Thoracic aorta (tissue), 2 donors: ENCODE measurements around the gene ARMC9. TPM values are rescaled to one million over a fixed set of nuclear protein-coding genes. Genes with fewer than 3 reads are reported as not detected.
"Not testable (repeated sequence)": the region's sequence is repeated elsewhere in the genome, so short reads cannot be mapped to it uniquely, and the experiment has no call there.

Source experiments
- ATAC-seq: fragments of 150-250 bp; one replicate; pipeline ENCODE4 v1.8.0; 2017; ENCODE audit warnings: low read depth; ENCODE audit not compliant: insufficient number of reproducible peaks, low FRiP score
- DNase-seq: peaks from one replicate; pipeline ENCODE4 v3.0.0-alpha.2; 2020; ENCODE audit warnings: low spot score
- H3K27ac ChIP-seq, 2 donors: fragments of 200-600 bp; sonication (generic); 1 replicate in 1 of 2; 2 replicates in 1 of 2; pipeline ENCODE4 v1.5.1; 2016; ENCODE audit warnings: mild to moderate bottlenecking in 2 of 2, moderate library complexity in 2 of 2
- H3K27me3 ChIP-seq: fragments of 200-600 bp; sonication (generic); replicated peaks from 2 replicates; pipeline ENCODE4 v1.6.0; 2016; ENCODE audit warnings: mild to moderate bottlenecking; ENCODE audit not compliant: insufficient read depth
- H3K36me3 ChIP-seq: fragments of 200-600 bp; sonication (generic); one replicate; pipeline ENCODE4 v1.5.1; 2016
- H3K4me1 ChIP-seq, 2 donors: fragments of 200-600 bp; sonication (generic); 1 replicate in 1 of 2; 2 replicates in 1 of 2; pipeline versions ENCODE4 v1.5.1 to v1.6.0; 2016; ENCODE audit warnings: low read depth in 2 of 2, mild to moderate bottlenecking in 1 of 2; ENCODE audit not compliant: control insufficient read depth in 1 of 2
- H3K4me3 ChIP-seq: fragments of 200-600 bp; sonication (generic); 2 replicates; pipeline ENCODE4 v1.5.1; 2016; ENCODE audit warnings: mild to moderate bottlenecking
- H3K9me3 ChIP-seq: fragments of 200-600 bp; sonication (generic); 2 replicates; pipeline ENCODE4 v1.5.1; 2016
- total RNA-seq, 2 donors: library from RNA; depleted of rRNA; stranded (reverse); fragments of >200 nt; gene quantifications; one replicate each; pipeline versions ENCODE4 v1.1.0 to v1.2.3, GENCODE V29; 2016
- TF ChIP-seq, protein P1 (sequence below): fragments of 200-600 bp; sonication (generic); IDR thresholded peaks from one replicate; pipeline ENCODE4 v1.5.1; 2019; ENCODE audit warnings: antibody characterized with exemption

The ARMC9 gene
- total RNA-seq, 2 donors from 2014 or later = 68.5 to 103 TPM

DNA sequence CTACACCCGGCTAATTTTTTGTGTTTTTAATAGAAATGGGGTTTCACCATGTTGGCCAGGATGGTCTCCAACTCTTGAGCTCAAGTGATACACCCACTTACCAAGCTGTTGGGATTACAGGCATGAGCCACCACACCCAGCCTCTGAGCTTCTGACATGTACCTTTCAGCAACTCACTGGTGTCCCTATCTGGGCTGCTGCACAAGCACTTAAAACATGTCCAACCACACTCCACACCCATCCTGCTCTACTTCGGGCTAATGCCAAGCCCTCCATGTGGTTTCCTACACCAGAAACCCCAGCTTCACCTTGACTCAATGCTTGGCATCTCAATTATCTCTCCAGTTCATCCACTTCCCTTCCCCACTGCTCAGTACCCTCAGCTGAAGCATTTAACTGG, 22.4 kb upstream of the ARMC9 start:
- Histone ChIP-seq H3K4me3 (no peak overlapping the region), H3K9me3 (no peaks in the 10 kb centered on the region), H3K27ac (no peak overlapping the region), H3K36me3 (peaks cover 16% of the 10 kb centered on the region), H3K4me1 (peaks cover 9 to 13% of the 10 kb centered on the region in 2 donors), H3K27me3 (no peaks in the 10 kb centered on the region)
- DNase-seq = no peak
- TF ChIP-seq, protein P1, sequence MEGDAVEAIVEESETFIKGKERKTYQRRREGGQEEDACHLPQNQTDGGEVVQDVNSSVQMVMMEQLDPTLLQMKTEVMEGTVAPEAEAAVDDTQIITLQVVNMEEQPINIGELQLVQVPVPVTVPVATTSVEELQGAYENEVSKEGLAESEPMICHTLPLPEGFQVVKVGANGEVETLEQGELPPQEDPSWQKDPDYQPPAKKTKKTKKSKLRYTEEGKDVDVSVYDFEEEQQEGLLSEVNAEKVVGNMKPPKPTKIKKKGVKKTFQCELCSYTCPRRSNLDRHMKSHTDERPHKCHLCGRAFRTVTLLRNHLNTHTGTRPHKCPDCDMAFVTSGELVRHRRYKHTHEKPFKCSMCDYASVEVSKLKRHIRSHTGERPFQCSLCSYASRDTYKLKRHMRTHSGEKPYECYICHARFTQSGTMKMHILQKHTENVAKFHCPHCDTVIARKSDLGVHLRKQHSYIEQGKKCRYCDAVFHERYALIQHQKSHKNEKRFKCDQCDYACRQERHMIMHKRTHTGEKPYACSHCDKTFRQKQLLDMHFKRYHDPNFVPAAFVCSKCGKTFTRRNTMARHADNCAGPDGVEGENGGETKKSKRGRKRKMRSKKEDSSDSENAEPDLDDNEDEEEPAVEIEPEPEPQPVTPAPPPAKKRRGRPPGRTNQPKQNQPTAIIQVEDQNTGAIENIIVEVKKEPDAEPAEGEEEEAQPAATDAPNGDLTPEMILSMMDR = no peak
- no peak for ATAC-seq

DNA sequence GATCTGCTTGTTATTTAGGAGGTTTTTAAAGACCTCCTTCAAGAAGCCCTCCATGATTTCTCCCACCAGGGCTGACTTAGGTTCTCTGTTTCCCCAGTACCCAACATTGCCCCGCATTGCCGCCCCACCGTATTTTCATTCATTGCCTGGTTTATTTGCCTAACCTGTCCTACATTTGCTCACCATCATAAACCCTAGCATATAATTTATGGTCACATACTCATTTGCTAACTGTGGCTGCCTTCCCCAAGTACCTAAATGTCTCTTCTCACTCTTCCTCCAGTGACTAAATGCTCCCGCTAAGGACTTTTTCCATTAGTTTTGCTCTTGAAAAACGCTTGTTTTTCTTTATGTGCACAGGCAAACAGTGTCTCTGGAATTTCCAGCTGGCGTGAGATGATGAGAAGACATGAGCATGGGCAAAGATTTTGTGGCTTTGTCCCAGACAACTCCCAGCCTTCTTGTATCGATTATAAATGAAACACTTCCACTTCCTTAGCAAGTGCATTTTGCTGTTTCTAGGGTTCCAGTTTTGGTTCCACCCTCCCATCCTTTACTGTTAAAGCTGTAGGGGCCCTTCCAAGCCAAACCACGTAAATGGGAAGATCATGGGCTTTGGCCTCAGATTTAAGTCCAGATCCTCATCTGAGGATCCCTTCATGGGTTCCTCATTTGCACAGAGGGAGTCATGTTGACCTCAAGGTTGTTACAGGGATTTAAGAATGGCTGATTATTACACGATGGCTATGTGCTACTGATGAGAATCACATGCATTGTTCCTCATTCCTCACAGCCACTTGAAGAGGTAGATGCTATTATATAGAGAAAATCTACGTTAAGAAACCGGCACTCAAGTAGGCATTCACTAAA, 21.0 kb upstream of the ARMC9 start:
- Histone ChIP-seq H3K36me3 (peaks cover 7% of the 10 kb centered on the region), H3K4me1 (peaks cover 22 to 26% of the 10 kb centered on the region in 2 donors), H3K27ac (no peak overlapping the region), H3K4me3 (no peak overlapping the region), H3K27me3 (no peaks in the 10 kb centered on the region), H3K9me3 (no peaks in the 10 kb centered on the region)
- TF ChIP-seq, protein P1 = no peak
- DNase-seq = no peak
- ATAC-seq = no peak

DNA sequence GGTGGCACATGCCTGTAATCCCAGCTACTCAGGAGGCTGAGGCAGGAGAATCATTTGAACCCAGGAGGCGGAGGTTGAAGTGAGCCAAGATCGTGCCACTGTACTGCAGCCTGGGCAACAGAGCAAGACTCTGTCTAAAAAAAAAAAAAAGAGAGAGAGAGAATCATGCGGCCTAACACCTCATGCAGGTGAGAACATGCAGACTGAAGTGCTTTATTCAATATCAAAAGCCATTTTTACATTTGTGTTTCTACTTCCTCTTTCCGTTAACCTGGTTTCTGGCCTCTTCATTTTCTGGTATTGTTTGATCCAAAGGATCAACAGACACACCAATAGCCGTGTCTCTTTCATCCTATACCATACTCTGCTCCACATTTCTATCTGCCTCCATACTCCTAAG, 19.6 kb upstream of the ARMC9 start:
- H3K27me3 ChIP-seq, H3K4me3 ChIP-seq, ATAC-seq: not testable (repeated sequence)

DNA sequence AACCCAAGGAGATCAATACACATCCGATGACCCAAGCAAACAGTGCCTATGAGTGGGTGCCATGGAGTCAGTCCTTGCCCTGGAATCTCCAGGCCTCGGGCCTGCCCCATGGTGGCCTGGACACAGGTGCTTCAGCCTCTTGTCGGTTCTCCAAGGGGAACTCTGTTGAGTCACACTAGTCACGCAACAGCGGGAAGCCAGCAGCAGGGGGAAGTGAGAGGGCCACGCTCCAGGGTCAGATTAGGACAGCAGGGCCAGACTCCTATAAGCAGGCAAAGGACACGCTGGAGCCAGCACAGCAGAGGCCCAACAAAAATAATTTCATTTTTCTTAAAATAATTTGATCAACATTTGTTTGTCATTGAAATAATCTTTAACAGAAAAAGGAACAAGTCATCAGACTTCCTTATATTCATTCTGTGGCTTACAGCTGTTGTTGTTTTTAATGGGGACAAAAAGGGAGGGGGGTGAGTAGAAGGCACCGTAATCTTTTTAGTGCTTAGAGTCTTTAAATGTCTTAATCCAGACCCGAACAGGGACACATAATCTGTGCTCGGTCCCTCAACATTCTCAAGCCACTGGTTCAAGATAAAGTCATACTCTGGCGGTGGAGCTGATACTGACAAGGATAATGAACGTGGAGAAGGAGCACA, 16.4 kb upstream of the ARMC9 start:
- Histone ChIP-seq H3K27me3 (no peaks in the 10 kb centered on the region), H3K27ac (peak overlapping the region; percentile 77 to 89), H3K36me3 (no peaks in the 10 kb centered on the region), H3K4me1 (peaks cover 52% of the 10 kb centered on the region in 2 donors), H3K9me3 (no peaks in the 10 kb centered on the region), H3K4me3 (no peak overlapping the region)
- peak; percentile 52 for ATAC-seq
- DNase-seq = peak; percentile 68
- TF ChIP-seq, protein P1 = peak; percentile 12

More for the DNA sequence above, 19.6 kb upstream of the ARMC9 start:
- not testable (repeated sequence) for H3K27ac ChIP-seq, H3K9me3 ChIP-seq, H3K36me3 ChIP-seq, DNase-seq
- peaks cover 29 to 33% of the 10 kb centered on the region in 2 donors for H3K4me1 ChIP-seq

DNA sequence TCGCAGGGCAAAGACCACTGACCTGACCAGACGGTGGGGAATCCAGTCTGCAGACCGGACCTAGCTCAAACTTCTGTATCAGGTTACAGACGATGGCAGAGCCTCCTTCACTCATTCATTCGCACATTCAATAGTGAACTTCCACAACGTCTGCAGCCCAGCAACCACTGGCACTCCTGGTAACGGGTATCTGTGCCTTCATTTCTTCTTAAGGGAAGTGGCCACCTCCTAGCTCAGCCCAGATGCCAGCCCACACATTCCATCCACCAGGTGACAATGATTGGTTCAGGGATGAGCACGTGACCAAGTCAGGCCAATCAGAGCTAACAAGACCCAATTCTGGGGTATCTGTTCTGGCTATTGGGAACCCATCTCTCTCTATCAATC, 15.9 kb upstream of the ARMC9 start:
- Histone ChIP-seq H3K4me3 (no peak overlapping the region), H3K27ac (peak overlapping the region; percentile 77 to 89), H3K4me1 (peaks cover 52 to 57% of the 10 kb centered on the region in 2 donors), H3K36me3 (no peaks in the 10 kb centered on the region), H3K9me3 (no peaks in the 10 kb centered on the region), H3K27me3 (no peaks in the 10 kb centered on the region)
- TF ChIP-seq, protein P1 = no peak
- ATAC-seq (no peak), DNase-seq (no peak)
